Inflammatory macrophage treated with lipopolysaccharide for 4 hours (primary cell): ENCODE results near the gene SYT2.
"Not testable (repeated sequence)": the region's sequence is repeated elsewhere in the genome, so short reads cannot be mapped to it uniquely, and the experiment has no call there.

Source experiments
- DNase-seq: peaks from one replicate; pipeline ENCODE4 v3.0.0-alpha.2; 2020

Gene SYT2

DNA sequence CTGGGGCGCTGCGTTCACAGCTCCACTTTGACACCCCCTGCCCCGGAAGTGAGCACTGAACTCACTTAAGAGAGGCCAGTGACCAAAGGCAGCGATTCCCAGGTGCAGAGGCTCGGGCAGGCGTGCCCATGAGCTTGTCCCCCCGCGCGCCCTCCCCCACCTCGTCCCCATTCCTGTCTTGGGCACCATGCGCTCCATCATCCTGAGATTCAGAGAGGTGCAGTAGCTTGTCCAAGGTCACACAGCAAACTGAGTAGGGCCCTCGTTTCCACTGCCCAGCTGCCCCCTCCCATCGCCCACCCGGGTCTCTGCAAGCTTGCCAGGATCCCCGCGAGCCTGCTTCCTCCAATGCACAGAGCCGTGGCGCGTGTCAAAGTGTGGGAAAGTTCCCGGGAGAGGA lies 68.0 kb downstream of the SYT2 start:
- DNase-seq, result no peak

DNA sequence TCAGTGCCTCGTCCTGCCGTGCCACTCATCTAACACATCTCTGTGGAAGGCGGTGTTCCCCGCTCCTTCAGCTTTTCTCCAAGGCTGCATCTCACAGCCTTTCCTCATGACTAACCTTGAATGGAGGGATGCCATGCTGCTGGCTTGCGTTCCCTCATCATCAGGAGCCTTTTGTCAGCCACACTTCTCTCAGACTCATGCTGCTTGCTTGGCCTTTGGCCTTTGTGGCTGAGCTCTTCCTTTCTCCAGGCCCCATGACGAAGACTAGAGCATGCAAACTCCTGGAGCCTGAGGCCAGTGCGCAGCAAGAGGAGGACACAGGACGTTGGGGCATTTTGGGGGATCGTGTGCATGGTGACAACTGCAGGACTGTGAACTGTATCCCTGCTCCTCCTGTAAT lies 70.8 kb downstream of the SYT2 start:
- no peak for DNase-seq

DNA sequence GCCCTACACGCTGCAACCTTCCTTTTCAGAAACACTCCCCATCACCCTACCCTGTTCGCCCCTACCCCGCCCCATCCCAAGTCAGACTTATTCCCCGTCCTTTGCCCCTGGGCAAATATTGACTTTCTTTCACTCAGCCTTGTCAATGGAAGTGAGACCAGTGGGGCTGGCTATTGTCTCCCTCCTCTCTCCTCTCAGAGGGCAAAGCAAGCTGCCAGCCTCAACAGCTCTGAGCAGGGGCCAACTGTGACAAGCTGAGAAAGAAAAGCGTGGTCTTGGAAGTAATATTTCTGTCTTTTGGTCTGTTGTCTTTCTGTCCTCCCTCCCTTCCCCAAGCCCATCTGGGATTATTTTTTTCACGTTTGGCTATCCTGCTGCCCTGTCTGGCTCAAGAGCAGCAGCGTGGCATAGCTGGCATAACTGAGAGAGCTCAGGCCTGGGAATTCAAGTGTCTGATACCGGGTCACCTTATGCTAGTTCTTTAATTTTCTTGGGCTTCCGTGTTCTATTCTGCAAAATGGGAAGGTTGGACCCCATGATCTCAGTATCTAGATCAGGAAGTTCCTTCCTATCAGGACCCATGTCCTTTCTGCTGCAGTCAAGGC lies 71.5 kb downstream of the SYT2 start:
- DNase-seq, result not testable (repeated sequence)

DNA sequence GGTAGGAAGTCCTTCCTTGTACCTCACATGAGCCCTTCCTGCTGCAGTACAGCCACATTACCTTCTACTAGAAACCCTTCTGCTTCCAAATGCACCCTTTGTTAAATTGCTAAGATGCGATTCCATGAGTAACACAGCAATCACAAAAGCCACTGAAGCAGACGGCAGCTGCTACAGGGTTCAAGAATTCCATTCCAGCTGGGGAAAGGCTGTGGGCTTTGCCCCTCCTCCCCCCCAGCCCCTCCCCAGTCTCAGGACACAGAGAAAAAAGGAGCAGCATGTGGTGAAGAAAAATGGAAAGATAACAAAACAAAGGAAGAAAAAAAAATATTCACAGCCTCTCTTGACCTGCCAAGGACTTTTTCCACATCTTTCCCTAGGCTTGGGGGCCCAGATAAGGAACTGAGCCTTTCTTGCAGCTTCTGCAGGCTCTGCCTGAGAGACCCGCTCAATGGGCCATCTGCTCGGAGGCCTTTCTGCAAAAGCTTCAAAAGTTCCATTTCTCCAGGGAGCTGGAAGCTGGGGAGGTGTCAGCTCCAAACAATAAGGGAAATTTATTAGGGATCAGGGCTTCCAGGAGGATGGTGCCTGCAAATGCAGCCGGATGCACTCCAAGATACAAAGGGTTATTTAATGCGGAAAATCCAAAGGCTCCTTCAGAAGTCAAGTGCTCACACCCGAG lies 72.1 kb downstream of the SYT2 start:
- no peak for DNase-seq

DNA sequence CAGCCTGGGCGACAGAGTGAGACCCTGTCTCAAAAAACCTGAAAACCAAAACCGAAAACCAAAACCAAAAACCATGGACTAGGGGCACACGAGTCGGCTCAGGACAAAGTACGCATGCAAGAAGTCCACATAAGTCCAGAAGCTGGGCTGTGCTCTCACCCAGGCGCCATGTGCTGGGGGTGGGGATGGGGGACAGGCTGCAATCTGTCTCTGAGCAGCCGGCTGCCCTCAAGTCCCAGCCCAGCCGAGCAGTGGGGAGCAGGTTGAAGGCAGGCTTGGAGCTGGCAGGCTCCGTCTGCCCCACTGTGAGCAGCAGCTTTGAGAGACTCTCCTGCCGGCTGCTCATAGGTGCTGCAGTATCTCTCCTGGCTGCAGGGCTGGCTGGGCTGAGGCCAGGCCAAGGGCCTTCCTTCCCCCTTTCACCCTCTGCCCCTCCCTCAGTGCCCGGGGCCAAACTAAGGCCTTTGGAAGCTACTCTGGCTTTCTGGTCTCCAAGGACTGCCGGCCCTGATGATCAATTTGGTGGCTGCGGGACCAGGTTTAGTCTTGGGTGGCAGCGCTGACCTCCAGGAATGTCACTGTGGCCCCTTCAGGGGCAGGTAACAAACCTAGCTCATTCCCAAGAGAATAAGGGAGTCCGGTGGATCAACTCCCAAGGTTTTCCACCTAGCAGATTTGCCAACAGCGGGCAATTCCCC lies 72.8 kb downstream of the SYT2 start:
- DNase-seq, result not testable (repeated sequence)

DNA sequence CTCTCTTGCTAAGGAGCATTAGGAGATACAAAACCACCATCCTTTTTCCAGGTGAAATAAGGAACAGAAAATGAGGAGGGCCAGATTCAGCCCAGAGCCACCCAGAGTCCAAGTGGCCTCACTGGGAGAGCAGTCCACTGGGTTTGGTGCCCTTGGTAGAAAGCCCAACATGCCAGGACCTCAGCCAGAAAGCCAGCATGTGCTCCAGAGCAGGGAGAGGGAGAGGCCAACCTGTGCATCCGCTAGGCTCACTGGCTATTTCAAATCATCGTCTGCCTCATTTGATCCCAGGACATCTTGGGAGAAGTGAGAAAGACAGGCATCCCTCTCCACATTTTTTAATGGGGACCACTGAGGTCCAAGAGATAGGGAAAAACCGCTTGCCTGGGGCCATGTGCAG lies 74.1 kb downstream of the SYT2 start:
- DNase-seq, result not testable (repeated sequence)

DNA sequence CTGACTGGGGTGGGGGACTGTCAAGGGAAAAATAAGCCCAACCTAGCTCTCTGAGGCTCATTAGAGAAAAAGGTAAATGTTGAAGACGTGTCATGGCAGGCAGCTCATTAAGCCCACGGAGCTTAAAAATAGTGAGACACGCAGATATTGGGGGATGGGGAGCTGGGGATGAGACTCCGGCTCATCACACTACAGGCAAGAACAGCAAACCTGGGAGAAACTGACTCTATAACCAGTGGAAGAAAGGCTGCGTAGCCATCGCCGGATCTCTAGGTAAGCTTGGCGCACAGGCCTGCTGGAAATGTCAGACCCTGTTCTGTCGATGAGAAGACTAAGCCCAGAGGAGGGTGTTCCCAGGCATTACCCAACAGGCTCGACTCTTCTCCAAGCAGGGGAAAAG lies 78.0 kb downstream of the SYT2 start:
- no peak for DNase-seq

DNA sequence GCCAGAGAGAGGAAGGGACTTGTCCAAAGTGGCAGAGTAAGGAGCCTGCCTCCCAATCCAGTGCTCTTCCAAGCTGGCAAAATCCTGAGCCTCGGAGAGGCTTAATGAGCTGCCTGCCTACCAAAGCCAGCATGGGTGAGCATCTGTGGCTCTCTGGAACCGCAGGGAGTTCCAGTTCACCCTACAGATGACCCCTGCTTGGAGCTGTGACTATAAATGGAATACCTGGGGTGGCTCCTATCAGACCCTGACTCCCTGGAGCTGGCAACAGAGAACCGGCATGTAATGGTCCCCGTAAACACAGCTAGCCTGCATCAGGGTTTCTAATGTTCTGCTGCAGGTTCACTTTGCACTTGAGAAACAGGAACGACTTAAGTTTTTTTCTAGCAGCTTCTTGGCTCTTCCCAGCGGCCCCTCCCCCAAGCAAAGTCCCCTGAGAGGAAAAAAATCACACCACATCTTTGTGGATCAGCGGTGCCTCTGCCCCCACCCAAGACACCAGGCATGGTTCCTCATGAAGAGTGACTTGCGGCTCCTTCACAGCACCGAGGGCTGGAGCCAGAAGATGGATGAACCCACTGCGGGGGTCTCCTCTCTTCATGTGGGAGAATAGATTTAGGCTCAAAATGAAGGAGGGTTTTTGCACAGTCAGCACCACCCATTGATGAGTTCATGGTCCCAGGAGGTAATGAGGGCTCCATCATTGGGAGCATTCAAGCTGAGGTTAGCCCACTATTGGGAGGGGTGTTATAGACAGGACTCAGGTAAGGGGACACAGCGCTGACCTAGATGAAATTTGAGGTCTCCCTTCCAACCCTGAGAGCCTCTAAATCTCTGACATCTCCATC lies 79.0 kb downstream of the SYT2 start:
- no peak for DNase-seq

DNA sequence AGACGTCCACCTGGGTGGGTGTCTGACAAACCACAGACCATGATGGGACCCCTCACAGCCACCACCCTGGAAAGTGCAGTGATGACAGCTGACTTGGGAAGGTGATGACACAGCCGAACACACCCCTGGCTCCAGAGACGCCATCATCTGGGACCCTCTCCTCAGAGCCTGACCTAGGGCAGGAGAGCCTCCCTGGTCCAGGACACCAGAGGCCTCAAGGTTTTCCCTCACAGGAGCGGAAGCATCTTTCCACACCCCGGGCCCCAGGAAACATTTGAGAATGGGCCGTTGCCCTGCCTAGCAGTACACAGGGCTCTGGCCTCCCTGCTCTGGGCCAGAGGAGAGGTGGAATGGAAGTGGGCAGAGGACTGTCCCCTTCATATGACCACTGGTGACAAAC lies 79.7 kb downstream of the SYT2 start:
- no peak for DNase-seq

DNA sequence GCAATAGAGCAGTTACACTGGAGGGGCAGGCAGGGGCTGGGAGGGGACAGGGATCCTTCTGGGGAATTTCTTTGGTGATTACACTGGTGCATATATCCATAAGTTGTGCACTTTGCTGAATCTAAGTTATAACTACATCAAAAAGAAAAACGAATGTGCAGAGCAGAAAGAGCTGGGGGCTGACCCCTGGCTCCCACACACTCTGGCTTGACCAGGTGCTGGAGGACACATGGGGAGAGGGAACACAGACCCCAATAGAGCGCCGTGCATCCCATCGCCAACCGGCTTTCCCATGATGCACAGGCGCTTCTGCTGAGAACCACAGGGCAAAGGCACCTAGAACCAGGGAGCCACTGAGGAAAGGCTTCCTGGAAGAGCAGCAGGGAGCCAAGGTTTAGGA lies 80.2 kb downstream of the SYT2 start:
- not testable (repeated sequence) for DNase-seq

DNA sequence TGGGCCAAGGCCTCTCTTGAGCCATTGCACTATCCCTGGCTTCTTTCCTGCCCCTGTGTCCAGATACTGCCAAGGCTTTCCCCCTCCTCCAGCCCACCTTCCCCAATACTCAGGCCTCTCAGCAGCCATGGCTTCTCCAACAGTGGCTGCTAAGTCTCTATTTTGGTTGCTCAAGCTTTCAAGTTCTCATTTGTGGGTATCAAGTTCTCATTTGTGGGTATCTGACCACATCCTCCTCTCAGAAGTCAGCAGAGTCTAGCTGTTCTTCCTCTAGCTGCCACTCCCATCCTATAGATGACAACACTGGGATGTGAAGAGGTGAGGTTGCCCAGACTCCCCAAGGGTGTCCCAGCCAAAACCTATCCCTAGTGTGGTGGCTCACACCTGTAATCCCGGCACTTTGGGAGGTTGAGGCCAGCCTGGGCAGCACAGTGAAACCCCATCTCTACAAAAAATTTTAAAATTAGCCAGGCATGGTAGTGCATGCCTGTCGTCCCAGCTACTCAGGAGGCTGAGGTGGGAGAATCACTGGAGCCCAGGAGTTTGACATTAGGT lies 80.9 kb downstream of the SYT2 start:
- peak; percentile 70 for DNase-seq

DNA sequence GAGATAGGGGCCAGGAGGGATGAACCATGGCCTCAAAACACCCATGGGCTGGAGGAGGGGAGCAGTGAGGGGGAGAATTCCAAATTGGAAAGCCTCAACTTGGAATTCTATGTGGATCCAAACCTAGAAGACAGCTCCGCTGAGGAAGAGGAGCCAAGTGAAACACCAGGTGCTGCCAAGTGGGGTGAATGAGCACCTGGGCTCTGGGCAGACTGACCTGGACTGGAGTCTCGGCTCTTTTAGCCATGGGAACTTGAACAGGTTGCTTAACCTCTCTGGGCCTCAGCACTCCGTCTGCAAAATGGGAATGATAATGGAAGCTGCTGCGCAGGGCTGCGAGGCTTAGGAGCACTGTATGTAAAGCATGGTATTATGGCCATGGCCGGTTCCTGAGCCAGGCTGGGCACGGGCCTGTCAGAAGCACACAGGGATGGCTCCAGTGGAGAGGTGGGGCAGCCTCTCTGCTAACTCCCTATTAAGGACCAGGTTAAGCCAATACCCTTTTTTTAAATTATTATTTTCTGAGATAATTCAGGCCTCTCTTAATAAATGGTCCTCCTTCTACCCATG lies 81.5 kb downstream of the SYT2 start:
- no peak for DNase-seq

DNA sequence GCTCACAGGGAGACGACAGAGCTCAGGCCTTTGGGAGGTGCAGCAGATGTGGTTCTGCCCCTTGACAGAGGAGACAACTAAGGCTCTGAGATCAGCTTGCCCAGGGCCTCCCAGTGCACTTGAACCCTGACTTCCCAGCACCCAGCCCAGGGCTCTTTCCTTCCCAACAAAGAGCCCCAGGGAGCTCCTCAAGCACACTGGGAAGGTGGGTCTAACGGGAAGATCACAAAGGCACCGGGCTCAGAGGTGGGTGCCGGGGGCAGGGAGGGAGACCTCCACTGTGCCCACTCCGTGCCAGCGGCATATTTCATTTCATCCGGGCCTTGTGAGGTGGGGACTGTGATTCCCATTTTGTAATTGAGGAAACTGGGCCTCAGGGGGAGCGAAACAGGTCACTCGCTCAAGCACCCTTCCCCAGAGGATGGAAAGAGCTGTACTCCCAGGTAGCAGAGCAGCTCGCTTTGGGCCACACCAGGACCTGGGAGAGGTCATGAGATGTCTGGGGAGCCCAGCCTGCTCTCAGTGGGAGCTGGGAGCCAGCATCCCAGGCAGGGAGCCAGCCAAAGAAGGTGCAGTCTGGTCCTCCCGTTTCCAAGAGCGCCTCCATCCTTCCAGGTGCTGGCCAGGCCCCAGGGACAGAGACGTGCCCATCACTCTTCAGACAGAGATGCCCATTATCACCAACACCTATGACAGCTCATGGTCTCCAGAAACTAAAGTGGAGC lies 82.3 kb downstream of the SYT2 start:
- DNase-seq, result no peak

DNA sequence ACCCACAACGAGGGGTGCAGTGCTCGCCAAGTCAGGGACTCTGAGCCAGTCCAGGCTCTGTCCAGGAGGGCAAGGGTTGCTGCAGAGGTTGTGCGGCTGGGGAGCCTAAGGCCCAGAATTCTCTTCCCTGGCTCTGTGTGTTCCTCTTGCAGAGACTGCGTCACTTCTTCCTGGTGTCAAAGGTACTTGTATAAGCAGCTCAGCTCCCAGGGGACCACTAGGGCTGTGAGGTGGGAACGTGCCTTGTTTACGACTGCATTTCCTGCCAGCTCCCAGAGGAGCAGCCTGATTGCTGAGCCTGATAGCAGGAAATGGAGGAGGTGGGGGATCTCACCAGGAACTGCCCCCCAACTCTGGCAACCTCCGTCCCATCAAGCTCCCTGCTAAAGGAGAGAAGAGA lies 83.2 kb downstream of the SYT2 start:
- DNase-seq, result not testable (repeated sequence)

DNA sequence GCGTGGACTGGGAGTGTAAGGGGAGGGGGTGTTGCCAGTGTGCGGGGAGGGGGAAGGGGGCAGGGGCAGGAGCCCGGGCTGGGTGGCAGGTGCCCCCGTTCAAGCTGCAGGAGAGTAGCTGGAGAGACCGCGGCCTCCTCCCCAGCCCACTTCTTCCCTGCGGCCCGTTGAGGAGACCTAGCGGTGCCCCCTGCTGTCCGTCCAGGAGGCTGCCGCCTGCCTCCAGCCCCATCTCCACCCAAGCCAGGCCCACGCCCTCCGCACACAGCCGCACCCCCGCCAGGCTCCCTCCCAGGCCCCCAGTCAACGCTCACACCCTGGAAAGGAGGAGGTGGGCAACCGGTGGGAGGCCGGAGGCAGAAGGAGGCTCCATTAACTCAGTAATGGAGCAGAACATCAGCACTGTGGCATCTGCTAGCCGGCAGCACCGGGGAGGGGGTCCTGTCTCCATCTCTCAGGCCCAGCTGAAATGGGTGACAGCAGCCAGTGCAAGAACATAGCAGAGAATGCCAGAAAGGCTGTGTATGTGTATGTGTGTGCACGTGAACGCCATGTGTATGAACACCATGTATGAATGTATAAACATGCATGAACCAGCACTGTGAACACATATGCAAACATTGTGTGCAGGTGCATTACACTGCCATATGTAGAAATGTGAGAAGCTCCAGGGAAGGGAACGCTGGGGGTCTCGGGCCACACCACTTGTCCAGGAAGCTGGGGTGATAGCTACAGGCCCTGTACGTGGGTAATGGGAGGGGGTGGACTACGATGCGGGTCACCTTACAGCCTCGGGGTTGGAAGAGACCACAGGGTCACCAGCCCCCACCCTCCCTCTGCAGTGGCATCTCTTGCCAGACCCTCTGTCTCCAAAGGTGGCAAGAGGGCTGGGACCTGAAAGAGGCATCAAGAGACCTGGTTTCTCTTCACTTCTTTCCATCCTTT lies 84.6 kb downstream of the SYT2 start:
- peak; percentile 68 for DNase-seq

DNA sequence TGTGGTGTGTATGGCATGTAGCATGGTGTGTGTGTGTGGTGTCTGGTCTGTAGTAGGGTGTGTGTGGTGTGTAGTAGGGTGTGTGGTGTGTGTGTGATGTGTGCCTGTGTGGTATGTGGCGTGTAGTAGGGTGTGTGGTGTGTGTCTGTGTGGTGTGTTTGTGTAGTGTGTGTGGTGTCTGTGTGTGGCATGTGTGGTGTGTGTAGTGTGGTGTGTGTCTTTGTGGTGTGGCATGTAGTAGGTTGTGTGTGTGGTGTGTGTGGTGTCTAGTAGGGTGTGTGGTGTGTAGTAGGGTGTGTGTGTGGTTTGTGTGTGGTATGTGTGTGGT lies 85.5 kb downstream of the SYT2 start:
- no peak for DNase-seq

DNA sequence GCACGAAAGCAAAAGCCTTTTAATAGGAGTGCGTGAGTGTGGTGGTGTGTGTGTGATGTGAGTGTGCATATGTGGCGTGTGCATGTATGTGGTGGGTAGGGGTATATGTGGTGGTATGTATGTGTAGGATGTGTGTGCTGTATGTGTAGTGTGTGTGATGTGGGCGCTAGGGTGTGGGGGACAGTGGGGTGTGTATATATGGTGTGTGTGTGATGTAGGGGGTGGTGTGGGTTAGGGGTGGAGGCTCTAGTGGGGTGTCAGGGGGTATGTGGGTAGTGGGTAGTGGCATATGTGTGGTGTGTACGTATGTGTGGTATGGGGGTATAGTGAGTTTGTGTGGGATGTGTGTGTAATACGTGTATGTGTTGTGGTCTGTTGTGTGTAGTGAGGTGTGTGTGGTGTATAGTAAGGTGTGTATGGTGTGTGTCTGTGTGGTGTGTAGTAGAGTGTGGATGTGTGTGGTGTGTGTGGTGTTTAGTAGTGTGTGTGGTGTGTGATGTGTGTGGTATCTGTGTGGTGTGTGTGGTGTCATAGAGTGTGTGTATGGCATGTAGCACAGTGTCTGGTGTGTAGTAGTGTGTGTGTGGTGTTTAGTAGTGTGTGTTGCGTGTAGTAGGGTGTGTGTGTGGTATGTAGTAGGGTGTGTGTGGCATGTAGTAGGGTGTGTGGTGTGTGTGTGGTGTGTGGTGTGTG lies 86.0 kb downstream of the SYT2 start:
- DNase-seq, result no peak

DNA sequence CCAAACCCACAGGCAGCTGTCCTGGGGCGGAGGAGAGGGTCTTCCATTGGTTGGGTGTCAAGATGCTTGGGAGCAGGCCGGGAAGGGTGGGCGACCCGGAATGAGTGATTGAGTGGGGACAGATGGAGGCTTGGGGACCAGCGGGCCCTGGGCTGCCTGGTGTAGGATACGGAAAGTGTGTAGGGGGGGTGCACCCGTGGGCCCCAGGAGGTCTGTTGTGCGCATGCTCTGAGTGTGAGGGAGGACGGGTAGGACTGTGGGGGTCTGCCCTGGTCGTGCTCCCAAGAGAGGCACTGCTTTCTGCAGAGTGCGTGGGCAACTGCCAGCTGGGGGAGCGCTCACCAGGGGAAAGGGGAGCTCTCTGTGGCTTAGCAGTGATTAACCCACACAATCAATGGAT lies 86.8 kb downstream of the SYT2 start:
- DNase-seq, result not testable (repeated sequence)

DNA sequence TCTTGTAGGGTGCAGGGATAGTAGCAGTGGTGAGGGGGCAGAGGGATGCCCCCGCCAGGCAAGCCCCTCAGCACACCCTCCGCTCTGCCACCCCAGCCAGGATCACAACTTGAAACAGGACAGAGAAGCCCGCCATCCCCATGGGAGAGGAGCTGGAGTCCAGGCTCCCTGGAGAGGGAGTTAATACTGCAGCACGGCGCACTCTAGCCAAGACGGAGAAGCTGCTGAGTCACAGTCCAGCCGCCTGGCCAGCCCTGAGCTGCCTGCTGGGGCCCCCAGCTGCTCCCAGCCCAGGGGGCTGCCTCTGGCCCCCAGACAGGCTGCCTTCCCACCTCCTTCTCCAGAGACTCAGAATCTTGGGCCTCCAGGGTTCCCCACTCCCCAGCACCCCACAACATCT lies 87.2 kb downstream of the SYT2 start:
- peak; percentile 11 for DNase-seq

DNA sequence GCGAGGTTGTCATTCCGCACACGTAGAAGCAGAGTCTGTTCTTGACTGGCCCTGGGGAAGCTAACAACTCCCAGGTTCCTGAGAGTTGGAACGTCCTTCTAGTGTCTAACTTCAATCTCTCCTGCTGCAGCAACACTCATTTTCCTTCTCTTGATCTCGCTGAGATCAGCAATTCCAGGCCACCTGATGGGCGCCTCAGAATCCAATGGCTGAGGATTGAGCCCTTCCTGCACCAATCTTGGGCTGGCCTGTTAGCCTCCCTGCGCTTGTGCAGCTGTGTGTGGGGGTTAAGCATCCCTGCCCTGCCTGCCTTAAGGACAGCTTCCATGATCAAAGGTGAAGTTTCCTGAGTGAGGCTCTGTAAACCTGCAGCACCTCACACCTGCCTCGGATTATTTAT lies 87.9 kb downstream of the SYT2 start:
- no peak for DNase-seq
